ENCODE measurements around the gene DIAPH2.

Gene DIAPH2

DNA sequence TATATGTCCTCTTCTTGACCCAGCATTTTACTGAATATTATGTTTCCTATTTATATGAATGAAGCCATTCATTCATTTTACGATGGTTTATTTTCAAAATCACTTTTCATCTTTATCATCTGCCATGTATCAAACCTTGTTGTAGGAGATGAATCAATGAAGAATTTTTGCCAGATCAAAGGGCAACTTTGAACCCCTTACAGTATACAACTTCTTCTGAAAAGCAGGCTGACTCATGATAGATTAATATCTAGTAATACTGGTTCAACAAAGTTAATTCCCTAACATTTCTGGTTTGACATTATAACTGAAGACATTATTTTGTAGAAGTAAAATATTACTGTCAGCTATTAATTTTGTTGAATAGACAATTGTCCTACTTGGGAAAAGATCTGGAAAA, 425.1 kb downstream of the DIAPH2 start:
- no peak overlapping the region for H3K4me3 ChIP-seq
- DNase-seq, result no peak
- no peaks in the 10 kb centered on the region for H3K27me3 ChIP-seq
- no peak overlapping the region for H3K27ac ChIP-seq
- TF ChIP-seq, protein P1, sequence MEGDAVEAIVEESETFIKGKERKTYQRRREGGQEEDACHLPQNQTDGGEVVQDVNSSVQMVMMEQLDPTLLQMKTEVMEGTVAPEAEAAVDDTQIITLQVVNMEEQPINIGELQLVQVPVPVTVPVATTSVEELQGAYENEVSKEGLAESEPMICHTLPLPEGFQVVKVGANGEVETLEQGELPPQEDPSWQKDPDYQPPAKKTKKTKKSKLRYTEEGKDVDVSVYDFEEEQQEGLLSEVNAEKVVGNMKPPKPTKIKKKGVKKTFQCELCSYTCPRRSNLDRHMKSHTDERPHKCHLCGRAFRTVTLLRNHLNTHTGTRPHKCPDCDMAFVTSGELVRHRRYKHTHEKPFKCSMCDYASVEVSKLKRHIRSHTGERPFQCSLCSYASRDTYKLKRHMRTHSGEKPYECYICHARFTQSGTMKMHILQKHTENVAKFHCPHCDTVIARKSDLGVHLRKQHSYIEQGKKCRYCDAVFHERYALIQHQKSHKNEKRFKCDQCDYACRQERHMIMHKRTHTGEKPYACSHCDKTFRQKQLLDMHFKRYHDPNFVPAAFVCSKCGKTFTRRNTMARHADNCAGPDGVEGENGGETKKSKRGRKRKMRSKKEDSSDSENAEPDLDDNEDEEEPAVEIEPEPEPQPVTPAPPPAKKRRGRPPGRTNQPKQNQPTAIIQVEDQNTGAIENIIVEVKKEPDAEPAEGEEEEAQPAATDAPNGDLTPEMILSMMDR (IDR thresholded peaks at IDR 0.05), result no peak
- H3K4me1 ChIP-seq, result no peaks in the 10 kb centered on the region
- H3K9me3 ChIP-seq, result no peaks in the 10 kb centered on the region
- intact Hi-C loops (cut with DNase I; ENCODE audit: low total_unique reads), result no loop called here
- H3K36me3 ChIP-seq, result no peaks in the 10 kb centered on the region

DNA sequence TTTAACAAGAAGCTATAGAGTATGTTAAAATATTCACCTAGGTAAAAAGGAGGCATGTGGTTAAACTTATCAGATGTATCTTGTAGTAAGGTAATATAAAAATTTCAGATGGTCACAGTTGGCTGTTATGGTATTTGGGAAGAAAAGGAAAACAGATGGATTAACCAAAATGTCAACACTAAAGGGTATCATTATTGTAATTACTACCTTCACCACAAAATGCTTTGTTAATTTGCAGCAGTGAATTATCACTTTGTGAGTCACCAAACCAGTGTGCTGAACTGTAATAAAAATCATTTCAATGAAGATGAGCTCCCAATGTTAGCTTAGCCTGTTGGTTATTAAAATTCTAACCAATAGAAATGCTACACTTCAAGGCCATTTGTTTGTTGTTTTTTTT, 432.9 kb downstream of the DIAPH2 start:
- no peaks in the 10 kb centered on the region for H3K4me1 ChIP-seq
- intact Hi-C loops (cut with DNase I; ENCODE audit: low total_unique reads), result no loop called here
- no peak for DNase-seq
- TF ChIP-seq, protein P1 (IDR thresholded peaks at IDR 0.05), result no peak
- no peaks in the 10 kb centered on the region for H3K27me3 ChIP-seq
- peaks cover 0 to 4% (median 0%) of the 10 kb centered on the region in 3 donors for H3K36me3 ChIP-seq
- H3K9me3 ChIP-seq, result no peaks in the 10 kb centered on the region
- H3K4me3 ChIP-seq, result no peak overlapping the region
- H3K27ac ChIP-seq, result no peak overlapping the region

DNA sequence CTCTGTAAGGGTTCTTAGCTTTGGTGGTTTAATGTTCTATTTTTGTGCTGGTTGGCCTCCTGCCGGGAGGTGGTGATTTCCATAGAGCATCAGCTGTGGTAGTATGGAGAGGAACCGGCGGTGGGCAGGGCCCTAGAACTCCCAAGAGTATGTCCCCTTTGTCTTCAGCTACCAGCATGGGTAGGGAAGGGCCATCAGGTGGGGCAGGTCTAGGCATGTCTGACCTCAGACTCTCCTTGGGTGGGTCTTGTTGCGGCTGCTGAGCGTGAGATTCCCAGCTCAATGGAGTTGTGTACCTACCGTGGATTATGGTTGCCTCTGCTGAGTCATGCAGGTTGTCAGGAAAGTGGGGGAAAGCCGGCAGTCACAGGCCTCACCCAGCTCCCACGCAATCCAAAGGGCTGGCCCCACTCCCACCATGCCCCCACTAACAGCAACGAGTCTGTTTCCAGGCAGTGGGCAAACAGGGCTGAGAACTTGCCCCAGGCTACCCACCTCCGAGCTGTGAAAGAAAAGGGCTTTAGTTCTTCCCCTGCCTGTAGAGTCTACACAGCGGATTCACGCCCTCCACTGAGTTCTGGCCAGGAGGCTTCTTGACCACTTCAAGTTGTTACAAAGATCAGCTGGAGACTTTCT, 434.9 kb downstream of the DIAPH2 start:
- no peaks in the 10 kb centered on the region for H3K4me1 ChIP-seq
- no peak overlapping the region for H3K27ac ChIP-seq
- H3K27me3 ChIP-seq, result no peaks in the 10 kb centered on the region
- TF ChIP-seq, protein P1 (IDR thresholded peaks at IDR 0.05), result no peak
- no peak overlapping the region for H3K4me3 ChIP-seq
- intact Hi-C loops (cut with DNase I; ENCODE audit: low total_unique reads), result no loop called here
- no peak for DNase-seq
- peaks cover 0 to 4% (median 0%) of the 10 kb centered on the region in 3 donors for H3K36me3 ChIP-seq
- H3K9me3 ChIP-seq, result no peaks in the 10 kb centered on the region

DNA sequence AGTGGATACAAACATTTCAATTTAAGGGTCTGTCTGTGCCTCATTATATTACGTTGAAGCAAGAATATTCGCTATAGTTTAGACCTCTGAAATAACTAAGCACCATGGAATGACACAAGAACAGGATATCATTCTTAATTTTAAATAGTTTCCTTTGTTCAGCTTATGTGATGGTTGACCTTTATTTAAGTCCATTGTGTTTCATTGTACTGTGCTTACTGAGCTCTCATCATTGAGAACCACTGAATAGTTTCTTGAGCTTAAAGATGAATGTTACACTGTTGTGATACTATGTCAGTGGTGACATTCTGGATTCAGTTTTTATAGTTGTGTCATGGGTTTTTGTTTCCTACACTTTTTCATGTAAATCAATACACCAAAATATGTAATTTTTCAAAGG, 438.4 kb downstream of the DIAPH2 start:
- TF ChIP-seq, protein P1 (IDR thresholded peaks at IDR 0.05), result no peak
- Histone ChIP-seq H3K27me3 (no peaks in the 10 kb centered on the region), H3K36me3 (no peaks in the 10 kb centered on the region), H3K27ac (no peak overlapping the region), H3K9me3 (no peaks in the 10 kb centered on the region), H3K4me1 (no peaks in the 10 kb centered on the region), H3K4me3 (no peak overlapping the region)
- intact Hi-C loops (cut with DNase I; ENCODE audit: low total_unique reads), result no loop called here
- no peak for DNase-seq

DNA sequence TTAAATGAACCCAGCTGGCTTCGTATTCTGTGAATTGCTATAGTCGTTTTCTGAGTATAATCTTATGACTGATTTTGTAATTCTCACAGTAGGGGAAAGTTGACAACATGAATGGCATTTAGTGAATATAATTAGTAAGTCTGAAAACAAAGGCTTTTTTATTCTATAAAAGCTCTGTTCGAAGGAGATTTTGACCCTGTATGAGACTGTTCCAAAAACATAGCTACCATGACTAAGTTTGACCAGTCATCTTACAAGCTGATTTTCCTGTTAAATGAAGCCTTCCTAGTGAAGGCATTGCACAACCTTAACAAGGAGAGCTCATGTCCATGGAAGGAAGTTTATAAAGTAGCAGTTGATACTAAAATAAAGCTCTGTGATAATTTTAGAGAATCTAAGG, 441.4 kb downstream of the DIAPH2 start:
- no peak overlapping the region for H3K4me3 ChIP-seq
- H3K27me3 ChIP-seq, result no peaks in the 10 kb centered on the region
- DNase-seq, result no peak
- no peaks in the 10 kb centered on the region for H3K36me3 ChIP-seq
- TF ChIP-seq, protein P1 (IDR thresholded peaks at IDR 0.05), result no peak
- intact Hi-C loops (cut with DNase I; ENCODE audit: low total_unique reads), result no loop called here
- H3K27ac ChIP-seq, result no peak overlapping the region
- no peaks in the 10 kb centered on the region for H3K4me1 ChIP-seq
- no peaks in the 10 kb centered on the region for H3K9me3 ChIP-seq
